ENCODE results near the gene TMPRSS13. TPM values are rescaled to one million over a fixed set of nuclear protein-coding genes. Genes with fewer than 3 reads are reported as not detected.

Gene TMPRSS13
- total and polyA plus RNA-seq, 8 donors, result 0.19 to 3.8 (median 1.2) TPM; not detected in 3

GRCh38 chr11:117931971-117932370 lies 2.8 kb upstream of the TMPRSS13 start:
- Histone ChIP-seq H3K4me3 (no peak overlapping the region), H3K27ac (no peak overlapping the region), H3K27me3 (peaks cover 0 to 15% (median 4%) of the 10 kb centered on the region in 3 donors), H3K4me1 (peaks cover 0 to 22% (median 1%) of the 10 kb centered on the region in 4 donors), H3K9me3 (no peaks in the 10 kb centered on the region), H3K36me3 (no peaks in the 10 kb centered on the region)
- 25 to 58% (median 39%) methylated on average over 2 of the region's 2 CpGs for WGBS, 5 donors
- TF ChIP-seq POLR2AphosphoS5 (IDR thresholded peaks at IDR 0.05) (no peak), EP300 (IDR thresholded peaks at IDR 0.05) (no peak), POLR2A (IDR thresholded peaks at IDR 0.05) (no peak), CTCF (IDR thresholded peaks at IDR 0.05) (no peak)
- DNase-seq, result peak in 1 of 2 donors; percentile 49
- intact Hi-C loops (cut with DNase I; ENCODE audit: low total_unique reads), result no loop called here

GRCh38 chr11:117931331-117931950 lies 2.2 kb upstream of the TMPRSS13 start:
- Histone ChIP-seq H3K4me1 (peaks cover 0 to 22% (median 1%) of the 10 kb centered on the region in 4 donors), H3K9me3 (no peaks in the 10 kb centered on the region), H3K4me3 (no peak overlapping the region), H3K36me3 (no peaks in the 10 kb centered on the region), H3K27me3 (peaks cover 0 to 15% (median 4%) of the 10 kb centered on the region in 3 donors), H3K27ac (no peak overlapping the region)
- intact Hi-C loops (cut with DNase I; ENCODE audit: low total_unique reads), result no loop called here
- TF ChIP-seq EP300 (IDR thresholded peaks at IDR 0.05) (no peak), POLR2A (IDR thresholded peaks at IDR 0.05) (no peak), POLR2AphosphoS5 (IDR thresholded peaks at IDR 0.05) (no peak), CTCF (IDR thresholded peaks at IDR 0.05) (no peak)
- no peak for DNase-seq
- WGBS, 5 donors, result 87 to 93% (median 90%) methylated on average over 10 of the region's 10 CpGs

GRCh38 chr11:117930668-117931330 lies 1.6 kb upstream of the TMPRSS13 start:
- H3K27me3 ChIP-seq, result peaks cover 0 to 21% (median 4%) of the 10 kb centered on the region in 3 donors
- TF ChIP-seq POLR2AphosphoS5 (IDR thresholded peaks at IDR 0.05) (no peak), POLR2A (IDR thresholded peaks at IDR 0.05) (no peak), EP300 (IDR thresholded peaks at IDR 0.05) (no peak), CTCF (IDR thresholded peaks at IDR 0.05) (no peak)
- intact Hi-C loops (cut with DNase I; ENCODE audit: low total_unique reads), result no loop called here
- no peak overlapping the region for H3K4me3 ChIP-seq
- H3K9me3 ChIP-seq, result no peaks in the 10 kb centered on the region
- H3K4me1 ChIP-seq, result peaks cover 0 to 22% (median 1%) of the 10 kb centered on the region in 4 donors
- no peaks in the 10 kb centered on the region for H3K36me3 ChIP-seq
- DNase-seq, result no peak
- no peak overlapping the region for H3K27ac ChIP-seq
- 84 to 91% (median 89%) methylated on average over 9 of the region's 9 CpGs for WGBS, 5 donors

GRCh38 chr11:117929916-117930570 lies 841 bp upstream of the TMPRSS13 start:
- Histone ChIP-seq H3K27me3 (peaks cover 0 to 17% (median 4%) of the 10 kb centered on the region in 3 donors), H3K4me3 (no peak overlapping the region), H3K4me1 (peaks cover 0 to 22% (median 1%) of the 10 kb centered on the region in 4 donors), H3K27ac (no peak overlapping the region), H3K9me3 (no peaks in the 10 kb centered on the region), H3K36me3 (no peaks in the 10 kb centered on the region)
- intact Hi-C loops (cut with DNase I; ENCODE audit: low total_unique reads), result no loop called here
- DNase-seq, result no peak
- 66 to 77% (median 72%) methylated on average over 7 of the region's 7 CpGs for WGBS, 5 donors
- TF ChIP-seq POLR2A (IDR thresholded peaks at IDR 0.05), result no peak
